Medulla oblongata (tissue), 1 donor: ENCODE data around the gene ERCC4.
"Not testable (repeated sequence)": the region's sequence is repeated elsewhere in the genome, so short reads cannot be mapped to it uniquely, and the experiment has no call there.

Source experiments
- DNase-seq: peaks from one replicate; pipeline ENCODE4 v3.0.0-alpha.2; 2015; ENCODE audit errors: extremely low spot score

Gene ERCC4

GRCh38 chr16:13919683-13920509 is at the start of gene ERCC4:
TSS of gene ERCC4 (plus strand) at chr16:13920154. CDS start at chr16:13920166, 12 bp downstream.
- peak; percentile 99 for DNase-seq

- DNase-seq = peak; percentile 5
Measured at GRCh38 chr16:13873835-13874438, 46.0 kb upstream of the ERCC4 start.

GRCh38 chr16:13875614-13876284 is 44.2 kb upstream of the ERCC4 start:
- DNase-seq = no peak

- no peak for DNase-seq
Measured at GRCh38 chr16:13883276-13883675, 36.7 kb upstream of the ERCC4 start.

GRCh38 chr16:13883881-13884280 is 36.1 kb upstream of the ERCC4 start:
- no peak for DNase-seq

GRCh38 chr16:13885700-13886099 is 34.3 kb upstream of the ERCC4 start:
- no peak for DNase-seq

- DNase-seq = no peak
Measured at GRCh38 chr16:13886608-13887007, 33.3 kb upstream of the ERCC4 start.

- DNase-seq = not testable (repeated sequence)
Measured at GRCh38 chr16:13889323-13889722, 30.6 kb upstream of the ERCC4 start.

- DNase-seq = no peak
Measured at GRCh38 chr16:13892301-13892700, 27.7 kb upstream of the ERCC4 start.

GRCh38 chr16:13895516-13895915 is 24.4 kb upstream of the ERCC4 start:
- no peak for DNase-seq

GRCh38 chr16:13896543-13897182 is 23.3 kb upstream of the ERCC4 start:
- no peak for DNase-seq

- DNase-seq = no peak
Measured at GRCh38 chr16:13897806-13898205, 22.1 kb upstream of the ERCC4 start.

- DNase-seq = no peak
Measured at GRCh38 chr16:13898233-13898632, 21.7 kb upstream of the ERCC4 start.

GRCh38 chr16:13902052-13902451 is 17.9 kb upstream of the ERCC4 start:
- DNase-seq = no peak

- no peak for DNase-seq
Measured at GRCh38 chr16:13902677-13903076, 17.3 kb upstream of the ERCC4 start.

GRCh38 chr16:13904179-13904691 is 15.7 kb upstream of the ERCC4 start:
- DNase-seq = no peak

GRCh38 chr16:13904822-13905221 is 15.1 kb upstream of the ERCC4 start:
- not testable (repeated sequence) for DNase-seq

GRCh38 chr16:13906168-13907089 is 13.5 kb upstream of the ERCC4 start:
- no peak for DNase-seq

- no peak for DNase-seq
Measured at GRCh38 chr16:13907431-13907830, 12.5 kb upstream of the ERCC4 start.

- no peak for DNase-seq
Measured at GRCh38 chr16:13909069-13909468, 10.9 kb upstream of the ERCC4 start.

GRCh38 chr16:13909872-13910303 is 10.1 kb upstream of the ERCC4 start:
- peak; percentile 76 for DNase-seq
